ENCODE measurements around the gene BST1. TPM values are rescaled to one million over a fixed set of nuclear protein-coding genes. Genes with fewer than 3 reads are reported as not detected.

BST1 gene
- total and polyA plus RNA-seq, 10 of the 15 experiments (the other 5 are each of a cell fraction or from before 2014, with no cell fraction given), result 0.04 to 0.42 (median 0.11) TPM; not detected in 1

GRCh38 chr4:15781427-15782095, 78.7 kb downstream of the BST1 start (continued):
- TF ChIP-seq SP1 (IDR thresholded peaks at IDR 0.05; ENCODE audit: low read depth, low read length), result no peak
- no peak for TF ChIP-seq MAX (IDR thresholded peaks at IDR 0.05; ENCODE audit: low read depth, low read length)
- no peak for TF ChIP-seq LARP7 (IDR thresholded peaks at IDR 0.05)
- TF ChIP-seq POLR2A (IDR thresholded peaks at IDR 0.05; ENCODE audit: low read depth, low read length), result no peak
- TF ChIP-seq BACH1 (IDR thresholded peaks at IDR 0.05; ENCODE audit: borderline replicate concordance), result 0 out of 2 replicates have a peak, but pooled peaks have one; percentile 20
- peak; percentile 83 for TF ChIP-seq DPF2 (IDR thresholded peaks at IDR 0.05)
- TF ChIP-seq BMI1 (IDR thresholded peaks at IDR 0.05; ENCODE audit: borderline replicate concordance), result peak; percentile 49; the same call in 1 of the 2 replicates
- TF ChIP-seq MYB (IDR thresholded peaks at IDR 0.05; ENCODE audit: borderline replicate concordance, low read depth, low read length), result no peak
- no peak for TF ChIP-seq MEF2B (IDR thresholded peaks at IDR 0.05; ENCODE audit: partially characterized antibody, poor library complexity, severe bottlenecking)
- TF ChIP-seq IKZF1 (conservative IDR thresholded peaks at IDR 0.05), result peak; percentile 74
- 0 out of 2 replicates have a peak, but pooled peaks have one; percentile 58 for TF ChIP-seq CREM (IDR thresholded peaks at IDR 0.05; ENCODE audit: low read depth)
- TF ChIP-seq BCLAF1 (IDR thresholded peaks at IDR 0.05), result no peak
- peak; percentile 66; the same call in 1 of the 2 replicates for TF ChIP-seq RELB (IDR thresholded peaks at IDR 0.05; ENCODE audit: low read depth)
- TF ChIP-seq SIN3A (IDR thresholded peaks at IDR 0.05; ENCODE audit: low read depth, low read length), result peak; percentile 60; the same call in 1 of the 2 replicates
- TF ChIP-seq REST (IDR thresholded peaks at IDR 0.05; ENCODE audit: low read depth, low read length), result no peak
- peak; percentile 80 to 86 for TF ChIP-seq IKZF2 (IDR thresholded peaks at IDR 0.05)
- no peak for TF ChIP-seq RAD21 (IDR thresholded peaks at IDR 0.05; ENCODE audit: insufficient read depth, low read depth, low read length)
- TF ChIP-seq ZNF207 (IDR thresholded peaks at IDR 0.05; ENCODE audit: borderline replicate concordance), result no peak
- no peak for TF ChIP-seq PAX8 (IDR thresholded peaks at IDR 0.05)
- no peak for TF ChIP-seq YBX1 (IDR thresholded peaks at IDR 0.05)
- no peak for TF ChIP-seq SUPT20H (IDR thresholded peaks at IDR 0.05; ENCODE audit: borderline replicate concordance, control insufficient read depth, low read depth, low read length)
- no peak for TF ChIP-seq HDAC2 (IDR thresholded peaks at IDR 0.05)
- TF ChIP-seq POLR2AphosphoS5 (IDR thresholded peaks at IDR 0.05; ENCODE audit: low read length), result peak; percentile 58
- TF ChIP-seq KLF5 (IDR thresholded peaks at IDR 0.05; ENCODE audit: partially characterized antibody), result peak; percentile 38
- TF ChIP-seq ZNF24 (IDR thresholded peaks at IDR 0.05), result no peak
